ENCODE measurements around the gene PGBD2.
"Not testable (repeated sequence)": the region's sequence is repeated elsewhere in the genome, so short reads cannot be mapped to it uniquely, and the experiment has no call there.

The PGBD2 gene

DNA sequence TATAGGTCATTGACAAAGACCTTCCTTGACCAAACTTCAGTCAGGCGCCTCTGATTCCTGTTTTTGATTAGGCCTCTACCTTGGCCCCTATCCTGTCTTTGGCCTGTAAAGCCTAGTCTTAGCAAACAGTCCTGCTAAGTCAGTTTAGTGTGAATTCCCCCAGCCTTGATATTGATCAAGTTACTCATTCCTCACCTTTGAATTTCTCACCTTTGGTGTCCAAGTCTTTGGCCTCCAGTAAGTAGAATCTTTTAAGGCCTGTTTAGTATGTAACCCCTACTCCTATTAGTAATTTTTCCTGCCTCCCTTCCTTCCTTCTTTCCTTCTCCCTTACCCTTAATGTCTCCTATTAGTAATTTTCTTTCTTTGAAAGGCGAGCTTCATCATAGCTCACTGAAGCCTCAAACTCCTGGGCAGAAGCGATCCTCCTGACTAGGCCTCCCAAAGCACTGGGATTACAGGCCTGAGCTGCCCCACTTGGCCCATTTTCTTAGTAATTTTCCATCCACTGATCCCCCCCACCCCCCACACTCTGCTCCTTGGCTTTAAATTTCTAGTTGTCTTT lies 34.1 kb upstream of the PGBD2 start:
- H3K36me3 ChIP-seq (ENCODE audit: insufficient read depth, low read length), result no peaks in the 10 kb centered on the region
- no peak overlapping the region for H3K9ac ChIP-seq (ENCODE audit: low read length)
- no peak overlapping the region for H3K27ac ChIP-seq (ENCODE audit: low read depth, low read length)
- no peaks in the 10 kb centered on the region for H3K27me3 ChIP-seq (ENCODE audit: control insufficient read depth in 1 of 2, insufficient read depth in 2 of 2, low read length in 2 of 2)
- H3K9me3 ChIP-seq (ENCODE audit: low read length), result no peaks in the 10 kb centered on the region
- H3K4me1 ChIP-seq (ENCODE audit: insufficient read depth, low read length), result no peaks in the 10 kb centered on the region
- no peak overlapping the region for H3K4me3 ChIP-seq (ENCODE audit: low read depth in 1 of 2, low read length in 2 of 2)

DNA sequence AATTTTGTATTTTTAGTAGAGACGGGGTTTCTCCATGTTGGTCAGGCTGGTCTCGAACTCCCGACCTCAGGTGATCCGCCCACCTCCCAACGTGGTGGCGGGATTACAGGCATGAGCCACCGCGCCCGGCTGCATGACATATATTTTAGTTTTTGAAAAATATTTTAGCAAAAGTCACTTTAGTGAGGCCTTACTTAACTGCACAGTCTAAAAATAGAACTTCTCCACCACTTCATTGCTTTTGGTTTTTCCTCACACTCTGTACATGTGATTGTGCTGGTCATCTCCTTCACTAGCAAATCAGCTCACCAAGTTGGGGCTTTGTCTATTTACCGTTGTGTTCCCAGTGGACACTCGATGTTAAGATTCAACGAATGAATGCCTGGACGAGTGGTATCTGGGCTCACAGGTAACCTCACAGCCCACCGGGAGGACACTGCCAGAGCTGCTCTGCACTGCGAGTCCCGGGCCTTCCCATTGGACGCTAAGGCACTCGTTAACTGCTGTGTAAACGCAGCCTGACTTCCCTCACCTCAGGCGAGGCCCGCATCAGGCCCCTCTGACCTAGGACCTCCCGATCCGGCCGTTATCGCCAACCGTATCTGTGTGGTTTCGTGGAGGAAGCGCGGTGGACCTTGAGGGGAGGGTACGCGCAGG lies 33.2 kb upstream of the PGBD2 start:
- Histone ChIP-seq H3K27ac (ENCODE audit: low read depth, low read length) (peak overlapping the region; percentile 77), H3K9me3 (ENCODE audit: low read length) (no peaks in the 10 kb centered on the region), H3K4me3 (ENCODE audit: low read depth in 1 of 2, low read length in 2 of 2) (peak overlapping the region; percentile 66 to 69), H3K27me3 (ENCODE audit: control insufficient read depth in 1 of 2, insufficient read depth in 2 of 2, low read length in 2 of 2) (no peaks in the 10 kb centered on the region), H3K4me1 (ENCODE audit: insufficient read depth, low read length) (no peaks in the 10 kb centered on the region), H3K36me3 (ENCODE audit: insufficient read depth, low read length) (no peaks in the 10 kb centered on the region), H3K9ac (ENCODE audit: low read length) (peak overlapping the region; percentile 96)

DNA sequence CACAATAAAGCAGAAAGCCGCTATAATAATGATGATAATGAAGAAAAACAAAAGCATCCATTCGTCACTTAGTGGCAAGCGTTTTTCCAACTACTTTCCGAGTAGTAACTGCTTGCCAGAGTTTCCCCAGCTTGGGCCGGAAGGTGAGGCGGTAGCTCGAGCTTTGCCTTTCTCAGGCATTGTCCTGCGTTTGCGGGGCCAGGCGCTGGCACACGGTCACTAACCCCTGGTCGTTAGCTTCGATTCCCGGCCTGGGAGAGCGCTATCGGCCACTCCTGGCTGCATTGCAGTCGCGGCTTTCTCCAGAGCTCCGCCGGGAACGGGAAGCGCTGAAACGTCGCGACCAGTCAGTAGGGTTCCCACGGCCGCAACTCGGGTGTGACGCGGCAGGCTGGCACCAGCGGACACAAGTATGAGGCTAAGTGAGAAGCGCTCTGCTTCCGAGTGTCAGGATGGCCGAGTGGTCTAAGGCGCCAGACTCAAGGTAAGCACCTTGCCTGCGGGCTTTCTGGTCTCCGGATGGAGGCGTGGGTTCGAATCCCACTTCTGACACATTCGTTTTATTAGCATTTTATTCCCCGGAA lies 32.5 kb upstream of the PGBD2 start:
- Histone ChIP-seq H3K4me3 (ENCODE audit: low read depth in 1 of 2, low read length in 2 of 2) (peak overlapping the region; percentile 66 to 69), H3K4me1 (ENCODE audit: insufficient read depth, low read length) (no peaks in the 10 kb centered on the region), H3K9me3 (ENCODE audit: low read length) (no peaks in the 10 kb centered on the region), H3K36me3 (ENCODE audit: insufficient read depth, low read length) (no peaks in the 10 kb centered on the region), H3K27me3 (ENCODE audit: control insufficient read depth in 1 of 2, insufficient read depth in 2 of 2, low read length in 2 of 2) (no peaks in the 10 kb centered on the region), H3K9ac (ENCODE audit: low read length) (peak overlapping the region; percentile 96), H3K27ac (ENCODE audit: low read depth, low read length) (peak overlapping the region; percentile 77)

DNA sequence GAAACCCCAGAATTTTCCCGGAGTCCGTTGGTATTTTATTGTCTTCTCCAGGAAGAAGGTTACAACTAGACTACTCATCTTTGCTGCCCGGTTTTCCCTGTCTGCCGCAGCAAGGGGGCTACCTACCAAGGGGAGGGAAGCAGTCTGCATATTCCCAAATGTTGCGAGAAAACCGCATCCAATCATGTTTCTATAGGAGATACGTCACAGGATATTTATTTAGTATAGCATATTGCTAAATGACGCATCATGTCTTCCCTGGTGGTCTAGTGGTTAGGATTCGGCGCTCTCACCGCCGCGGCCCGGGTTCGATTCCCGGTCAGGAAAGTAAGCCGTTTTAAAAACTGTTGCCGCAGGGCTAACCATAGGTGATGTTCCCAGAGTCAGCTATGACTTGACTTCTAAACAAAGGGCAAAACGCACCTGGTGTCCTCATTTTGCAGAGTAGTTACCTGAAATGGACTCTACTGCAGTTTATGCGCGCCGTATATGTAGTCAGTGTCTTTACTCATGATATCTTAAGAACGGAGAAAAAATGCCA lies 32.0 kb upstream of the PGBD2 start:
- peak overlapping the region; percentile 96 for H3K9ac ChIP-seq (ENCODE audit: low read length)
- H3K9me3 ChIP-seq (ENCODE audit: low read length), result no peaks in the 10 kb centered on the region
- peak overlapping the region; percentile 66 to 69 for H3K4me3 ChIP-seq (ENCODE audit: low read depth in 1 of 2, low read length in 2 of 2)
- H3K27ac ChIP-seq (ENCODE audit: low read depth, low read length), result peak overlapping the region; percentile 77
- H3K27me3 ChIP-seq (ENCODE audit: control insufficient read depth in 1 of 2, insufficient read depth in 2 of 2, low read length in 2 of 2), result no peaks in the 10 kb centered on the region
- no peaks in the 10 kb centered on the region for H3K4me1 ChIP-seq (ENCODE audit: insufficient read depth, low read length)
- no peaks in the 10 kb centered on the region for H3K36me3 ChIP-seq (ENCODE audit: insufficient read depth, low read length)

DNA sequence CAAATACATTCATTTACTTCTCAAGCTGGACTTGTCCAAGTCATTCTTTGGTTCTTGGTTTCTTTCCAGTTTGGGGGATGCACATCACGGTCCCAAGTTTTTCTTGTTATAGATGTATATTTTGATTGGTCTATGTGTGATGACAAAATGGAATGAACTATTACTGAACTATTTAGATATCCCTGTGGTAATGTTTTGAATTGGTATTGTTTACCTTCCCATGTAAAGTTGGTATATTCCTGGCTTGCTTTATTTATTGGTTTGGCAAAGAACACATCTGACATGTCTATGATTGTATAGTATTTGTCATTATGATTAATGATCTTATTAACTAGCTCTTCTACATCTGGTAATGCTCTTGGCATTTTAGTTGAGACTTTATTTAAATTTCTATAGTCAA lies 24.8 kb upstream of the PGBD2 start:
- H3K4me3 ChIP-seq (ENCODE audit: low read depth in 1 of 2, low read length in 2 of 2), result no peak overlapping the region
- no peaks in the 10 kb centered on the region for H3K9me3 ChIP-seq (ENCODE audit: low read length)
- no peaks in the 10 kb centered on the region for H3K36me3 ChIP-seq (ENCODE audit: insufficient read depth, low read length)
- no peak overlapping the region for H3K9ac ChIP-seq (ENCODE audit: low read length)
- H3K27me3 ChIP-seq (ENCODE audit: control insufficient read depth in 1 of 2, insufficient read depth in 2 of 2, low read length in 2 of 2), result no peaks in the 10 kb centered on the region
- no peak overlapping the region for H3K27ac ChIP-seq (ENCODE audit: low read depth, low read length)
- H3K4me1 ChIP-seq (ENCODE audit: insufficient read depth, low read length), result no peaks in the 10 kb centered on the region

DNA sequence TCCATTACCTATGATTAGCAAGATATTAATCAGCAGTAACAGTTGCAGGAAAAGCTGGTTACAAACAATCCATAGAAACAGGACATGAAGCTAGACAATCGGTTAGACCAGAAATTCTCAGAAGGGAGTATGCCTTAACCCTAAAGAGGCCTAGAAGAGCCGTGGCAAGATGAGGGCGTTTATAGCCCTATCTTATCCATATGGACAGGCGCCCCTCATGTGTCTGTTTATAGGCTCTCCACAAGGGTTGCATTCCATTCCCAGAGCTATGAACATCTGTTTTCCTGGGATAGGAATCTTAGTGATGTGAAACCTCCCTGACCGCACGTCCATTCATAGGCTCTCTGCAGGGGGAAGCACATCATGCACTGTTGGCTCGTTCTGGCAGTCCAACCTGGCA lies 23.6 kb upstream of the PGBD2 start:
- not testable (repeated sequence) for H3K27me3 ChIP-seq (ENCODE audit: control insufficient read depth in 1 of 2, insufficient read depth in 2 of 2, low read length in 2 of 2); H3K9me3 ChIP-seq (ENCODE audit: low read length); H3K4me3 ChIP-seq (ENCODE audit: low read depth in 1 of 2, low read length in 2 of 2); H3K4me1 ChIP-seq (ENCODE audit: insufficient read depth, low read length); H3K36me3 ChIP-seq (ENCODE audit: insufficient read depth, low read length); H3K9ac ChIP-seq (ENCODE audit: low read length); H3K27ac ChIP-seq (ENCODE audit: low read depth, low read length)

DNA sequence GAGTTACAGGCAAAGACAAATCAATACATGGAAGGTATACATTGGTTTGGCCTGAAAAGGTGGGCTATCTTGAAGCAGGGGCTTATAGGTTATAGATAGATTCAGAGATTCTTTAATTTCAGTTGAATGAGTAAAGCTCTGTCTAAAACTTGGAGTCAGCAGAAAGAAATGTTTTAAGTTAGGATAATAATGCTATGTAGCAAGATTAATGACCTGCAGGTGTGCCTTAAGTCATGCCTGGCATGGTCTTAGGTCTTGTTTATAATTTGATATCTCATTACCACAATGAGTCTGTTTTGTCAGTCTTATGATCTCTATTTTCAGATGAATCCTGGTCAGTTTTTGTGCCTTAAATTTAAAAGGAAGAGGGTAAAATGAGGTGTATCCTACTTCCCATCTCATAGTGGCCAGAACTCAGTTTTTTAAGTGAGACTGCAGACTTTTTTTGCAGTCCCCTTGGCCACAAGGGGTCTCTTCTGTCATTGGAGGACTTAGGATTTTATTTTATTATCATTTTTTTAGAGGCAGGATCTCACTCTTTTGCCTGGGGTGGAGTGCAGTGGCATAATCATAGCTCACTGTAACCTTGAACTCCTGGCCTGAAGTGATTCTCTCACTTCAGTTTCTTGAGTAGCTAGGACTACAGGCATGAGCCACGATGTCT lies 21.3 kb upstream of the PGBD2 start:
- Histone ChIP-seq H3K4me1 (ENCODE audit: insufficient read depth, low read length) (no peaks in the 10 kb centered on the region), H3K9me3 (ENCODE audit: low read length) (no peaks in the 10 kb centered on the region), H3K27ac (ENCODE audit: low read depth, low read length) (no peak overlapping the region), H3K36me3 (ENCODE audit: insufficient read depth, low read length) (no peaks in the 10 kb centered on the region), H3K27me3 (ENCODE audit: control insufficient read depth in 1 of 2, insufficient read depth in 2 of 2, low read length in 2 of 2) (no peaks in the 10 kb centered on the region), H3K9ac (ENCODE audit: low read length) (no peak overlapping the region), H3K4me3 (ENCODE audit: low read depth in 1 of 2, low read length in 2 of 2) (no peak overlapping the region)

DNA sequence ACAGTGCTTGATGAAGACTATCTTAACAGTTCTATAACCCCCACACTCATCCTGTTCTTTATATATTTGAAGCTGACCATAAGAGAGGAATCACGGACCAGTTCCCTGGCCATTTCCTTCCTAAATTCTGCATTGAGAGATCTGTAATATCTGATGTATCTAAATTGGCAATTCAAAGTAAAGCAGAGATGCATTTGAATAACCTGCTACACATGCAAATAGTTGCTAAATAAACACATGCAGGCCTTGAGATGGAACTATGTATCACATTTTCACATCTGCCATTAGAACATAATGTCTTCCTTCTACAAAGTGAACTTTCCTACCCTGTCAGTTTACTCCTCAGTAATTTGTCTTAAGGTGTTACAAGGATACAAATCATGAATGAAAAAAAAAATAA lies 20.4 kb upstream of the PGBD2 start:
- no peak overlapping the region for H3K9ac ChIP-seq (ENCODE audit: low read length)
- no peaks in the 10 kb centered on the region for H3K9me3 ChIP-seq (ENCODE audit: low read length)
- no peak overlapping the region for H3K27ac ChIP-seq (ENCODE audit: low read depth, low read length)
- H3K36me3 ChIP-seq (ENCODE audit: insufficient read depth, low read length), result no peaks in the 10 kb centered on the region
- no peaks in the 10 kb centered on the region for H3K27me3 ChIP-seq (ENCODE audit: control insufficient read depth in 1 of 2, insufficient read depth in 2 of 2, low read length in 2 of 2)
- H3K4me3 ChIP-seq (ENCODE audit: low read depth in 1 of 2, low read length in 2 of 2), result no peak overlapping the region
- H3K4me1 ChIP-seq (ENCODE audit: insufficient read depth, low read length), result no peaks in the 10 kb centered on the region

DNA sequence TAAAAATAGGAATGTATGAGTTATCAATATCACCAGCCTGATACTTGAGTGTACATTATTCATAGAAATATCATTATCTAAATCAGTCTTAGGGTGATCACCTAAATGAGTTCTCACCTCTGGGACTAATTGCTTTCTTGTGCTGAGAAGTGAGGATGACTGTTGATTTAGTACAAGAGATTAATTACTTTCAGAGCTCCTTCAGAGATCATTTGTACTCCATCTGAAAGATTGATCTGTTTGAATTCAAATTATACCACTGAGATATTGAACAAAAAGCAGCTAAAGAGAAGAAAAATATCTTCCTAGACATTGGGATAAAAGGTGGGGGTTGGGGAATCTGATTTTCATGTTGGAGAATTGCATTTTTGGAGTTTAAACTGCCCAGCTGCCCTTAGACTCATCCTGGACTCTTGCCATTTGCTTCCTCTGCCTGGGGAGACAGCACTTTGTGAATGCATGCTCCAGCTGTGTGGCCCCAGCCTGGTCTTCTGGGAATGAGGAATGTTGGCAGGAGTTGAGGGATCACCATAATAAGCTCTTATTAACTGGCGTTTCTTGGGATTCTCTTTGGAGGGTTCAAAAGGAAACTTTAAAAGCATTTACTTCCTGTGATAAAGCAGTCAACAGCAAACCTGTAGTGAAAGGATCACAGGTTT lies 19.7 kb upstream of the PGBD2 start:
- no peak overlapping the region for H3K9ac ChIP-seq (ENCODE audit: low read length)
- no peaks in the 10 kb centered on the region for H3K36me3 ChIP-seq (ENCODE audit: insufficient read depth, low read length)
- no peaks in the 10 kb centered on the region for H3K9me3 ChIP-seq (ENCODE audit: low read length)
- H3K4me3 ChIP-seq (ENCODE audit: low read depth in 1 of 2, low read length in 2 of 2), result no peak overlapping the region
- H3K27me3 ChIP-seq (ENCODE audit: control insufficient read depth in 1 of 2, insufficient read depth in 2 of 2, low read length in 2 of 2), result no peaks in the 10 kb centered on the region
- H3K27ac ChIP-seq (ENCODE audit: low read depth, low read length), result no peak overlapping the region
- H3K4me1 ChIP-seq (ENCODE audit: insufficient read depth, low read length), result no peaks in the 10 kb centered on the region

DNA sequence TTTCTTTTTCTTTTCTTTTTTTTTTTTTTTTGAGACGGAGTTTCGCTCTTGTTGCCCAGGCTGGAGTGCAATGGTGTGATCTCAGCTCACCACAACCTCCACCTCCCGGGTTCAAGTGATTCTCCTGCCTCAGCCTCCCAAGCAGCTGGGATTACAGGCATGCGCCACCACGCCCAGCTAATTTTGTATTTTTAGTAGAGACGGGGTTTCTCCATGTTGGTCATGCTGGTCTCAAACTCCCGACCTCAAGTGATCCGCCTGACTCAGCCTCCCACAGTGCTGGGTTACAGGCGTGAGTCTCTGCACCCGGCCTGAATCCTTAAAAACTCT lies 16.2 kb upstream of the PGBD2 start:
- not testable (repeated sequence) for H3K27ac ChIP-seq (ENCODE audit: low read depth, low read length); H3K9me3 ChIP-seq (ENCODE audit: low read length); H3K27me3 ChIP-seq (ENCODE audit: control insufficient read depth in 1 of 2, insufficient read depth in 2 of 2, low read length in 2 of 2); H3K4me3 ChIP-seq (ENCODE audit: low read depth in 1 of 2, low read length in 2 of 2); H3K4me1 ChIP-seq (ENCODE audit: insufficient read depth, low read length); H3K9ac ChIP-seq (ENCODE audit: low read length); H3K36me3 ChIP-seq (ENCODE audit: insufficient read depth, low read length)

Measured in muscle layer of colon (tissue), 2 donors.